GM04503 (cell line): Measurements from ENCODE around the gene CCK.

Source experiments
- DNase-seq: peaks from one replicate; pipeline ENCODE4 v3.0.0-alpha.2; 2012; ENCODE audit warnings: low read depth

Gene CCK

GRCh38 chr3:42267878-42268277 lies 1.9 kb upstream of the CCK start:
- DNase-seq, result no peak

- no peak for DNase-seq
Observed at GRCh38 chr3:42265059-42265991, 660 bp downstream of the CCK start.

- no peak for DNase-seq
Observed at GRCh38 chr3:42264399-42265058, 1.5 kb downstream of the CCK start.

- no peak for DNase-seq
Observed at GRCh38 chr3:42263354-42264346, 2.3 kb downstream of the CCK start.

- DNase-seq, result peak; percentile 61
Observed at GRCh38 chr3:42262525-42262924, 3.5 kb downstream of the CCK start.

GRCh38 chr3:42257007-42257406 lies 9.0 kb downstream of the CCK start:
- DNase-seq, result no peak

GRCh38 chr3:42256135-42256819 lies 9.7 kb downstream of the CCK start:
- DNase-seq, result peak; percentile 10

- DNase-seq, result no peak
Observed at GRCh38 chr3:42254566-42254965, 11.4 kb downstream of the CCK start.

- DNase-seq, result no peak
Observed at GRCh38 chr3:42250761-42251160, 15.2 kb downstream of the CCK start.

GRCh38 chr3:42247576-42248027 lies 18.4 kb downstream of the CCK start:
- no peak for DNase-seq

GRCh38 chr3:42246091-42246490 lies 19.9 kb downstream of the CCK start:
- DNase-seq, result no peak

GRCh38 chr3:42236611-42237010 lies 29.4 kb downstream of the CCK start:
- no peak for DNase-seq

GRCh38 chr3:42235532-42235931 lies 30.5 kb downstream of the CCK start:
- no peak for DNase-seq

GRCh38 chr3:42230860-42231259 lies 35.1 kb downstream of the CCK start:
- DNase-seq, result no peak

GRCh38 chr3:42229942-42230688 lies 35.9 kb downstream of the CCK start:
- DNase-seq, result no peak

GRCh38 chr3:42229266-42229941 lies 36.6 kb downstream of the CCK start:
- DNase-seq, result no peak

- no peak for DNase-seq
Observed at GRCh38 chr3:42228796-42229195, 37.2 kb downstream of the CCK start.

GRCh38 chr3:42226470-42227425 lies 39.2 kb downstream of the CCK start:
- no peak for DNase-seq
